NCI-H2107 (cell line): ENCODE results near the gene BANF2.
A peak's percentile ranks its signal among the peaks of the same experiment; 100 is the strongest.

Experiments used
- DNase-seq: peaks from one replicate; lab custom pipeline; 2025; lab: John Stamatoyannopoulos, UW

The BANF2 gene

GRCh38 chr20:17664025-17664633 lies 35.6 kb upstream of the BANF2 start:
- no peak for DNase-seq

- DNase-seq = no peak
Measured at GRCh38 chr20:17665756-17666155, 34.0 kb upstream of the BANF2 start.

DNA sequence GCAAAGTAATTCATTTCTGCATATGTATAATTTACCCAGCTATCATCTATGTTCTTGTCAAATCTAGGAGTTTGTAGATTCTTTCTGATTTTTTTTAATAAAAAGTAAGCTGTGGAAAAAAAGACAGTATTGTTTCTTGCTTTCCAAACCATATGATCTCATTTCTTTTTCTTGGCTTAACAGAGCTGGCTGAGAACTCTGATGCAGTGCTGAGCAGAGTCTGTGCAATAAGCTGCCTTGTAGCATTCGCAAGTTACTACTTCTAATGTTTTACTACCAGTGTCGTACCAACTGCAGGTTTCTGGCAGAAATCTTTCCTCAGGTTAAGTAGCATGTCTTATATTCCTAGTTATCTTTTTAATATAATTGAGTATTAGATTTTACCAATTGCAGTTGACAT lies 33.3 kb upstream of the BANF2 start:
- DNase-seq = no peak

DNA sequence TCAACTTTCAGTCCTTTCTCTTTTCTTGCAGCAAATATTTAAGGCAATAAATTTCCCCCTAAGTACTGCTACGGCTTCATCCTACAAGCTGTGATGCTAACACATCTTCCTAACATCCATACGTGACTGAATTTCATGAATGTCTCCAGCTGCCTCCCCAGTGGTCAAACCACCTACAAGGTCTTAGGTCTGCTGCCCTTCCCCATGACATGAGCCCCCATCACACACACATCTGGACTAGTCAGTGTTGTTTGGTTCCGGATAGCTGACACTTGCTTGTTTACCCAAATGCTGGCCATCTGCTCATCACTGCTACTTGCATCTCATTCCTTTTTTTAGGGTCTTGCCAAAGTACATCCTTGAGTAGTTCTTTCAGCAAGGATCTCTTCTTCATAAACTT lies 32.3 kb upstream of the BANF2 start:
- no peak for DNase-seq

GRCh38 chr20:17668432-17668831 lies 31.3 kb upstream of the BANF2 start:
- DNase-seq = no peak

GRCh38 chr20:17669306-17669931 lies 30.3 kb upstream of the BANF2 start:
- DNase-seq = no peak

DNA sequence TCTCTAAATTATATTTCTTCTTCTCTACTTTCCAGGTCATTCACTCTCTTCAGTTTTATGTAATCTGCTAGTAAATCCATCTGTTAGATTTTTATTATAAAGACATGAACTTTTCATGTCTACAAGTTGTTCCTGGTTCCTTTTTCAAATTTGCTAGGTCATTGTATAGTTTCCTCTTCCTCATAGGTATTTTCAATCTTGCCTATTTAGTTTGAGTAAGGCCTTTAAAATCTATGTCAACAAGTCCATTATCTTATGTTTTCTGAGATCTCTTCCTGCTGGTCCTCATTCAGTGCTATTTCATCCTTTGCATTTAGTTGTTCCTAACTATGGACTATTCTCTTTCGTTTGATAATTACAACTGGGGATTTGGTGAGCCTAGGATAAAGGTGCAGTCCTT lies 28.8 kb upstream of the BANF2 start:
- no peak for DNase-seq

- DNase-seq = no peak
Measured at GRCh38 chr20:17671565-17671964, 28.2 kb upstream of the BANF2 start.

DNA sequence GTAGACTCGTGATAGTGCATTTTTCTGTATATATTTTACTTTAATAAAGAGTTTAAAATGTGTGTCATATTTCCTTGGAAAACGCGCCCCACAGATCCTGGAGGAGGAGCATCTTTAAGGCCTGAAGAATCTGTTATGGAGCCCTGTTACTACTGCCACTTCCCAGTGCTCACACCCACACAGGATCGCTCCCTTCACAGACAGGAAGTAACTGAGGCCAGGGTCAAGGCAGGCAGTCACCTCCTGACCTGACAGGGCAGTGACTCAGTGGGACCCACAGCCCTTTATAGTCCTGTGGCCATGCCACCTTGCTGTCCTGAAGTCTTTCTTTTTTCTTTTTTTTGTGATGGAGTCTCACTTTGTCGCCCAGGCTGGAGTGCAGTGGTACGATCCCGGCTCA lies 26.7 kb upstream of the BANF2 start:
- no peak for DNase-seq

GRCh38 chr20:17674722-17675518 lies 24.8 kb upstream of the BANF2 start:
- no peak for DNase-seq

DNA sequence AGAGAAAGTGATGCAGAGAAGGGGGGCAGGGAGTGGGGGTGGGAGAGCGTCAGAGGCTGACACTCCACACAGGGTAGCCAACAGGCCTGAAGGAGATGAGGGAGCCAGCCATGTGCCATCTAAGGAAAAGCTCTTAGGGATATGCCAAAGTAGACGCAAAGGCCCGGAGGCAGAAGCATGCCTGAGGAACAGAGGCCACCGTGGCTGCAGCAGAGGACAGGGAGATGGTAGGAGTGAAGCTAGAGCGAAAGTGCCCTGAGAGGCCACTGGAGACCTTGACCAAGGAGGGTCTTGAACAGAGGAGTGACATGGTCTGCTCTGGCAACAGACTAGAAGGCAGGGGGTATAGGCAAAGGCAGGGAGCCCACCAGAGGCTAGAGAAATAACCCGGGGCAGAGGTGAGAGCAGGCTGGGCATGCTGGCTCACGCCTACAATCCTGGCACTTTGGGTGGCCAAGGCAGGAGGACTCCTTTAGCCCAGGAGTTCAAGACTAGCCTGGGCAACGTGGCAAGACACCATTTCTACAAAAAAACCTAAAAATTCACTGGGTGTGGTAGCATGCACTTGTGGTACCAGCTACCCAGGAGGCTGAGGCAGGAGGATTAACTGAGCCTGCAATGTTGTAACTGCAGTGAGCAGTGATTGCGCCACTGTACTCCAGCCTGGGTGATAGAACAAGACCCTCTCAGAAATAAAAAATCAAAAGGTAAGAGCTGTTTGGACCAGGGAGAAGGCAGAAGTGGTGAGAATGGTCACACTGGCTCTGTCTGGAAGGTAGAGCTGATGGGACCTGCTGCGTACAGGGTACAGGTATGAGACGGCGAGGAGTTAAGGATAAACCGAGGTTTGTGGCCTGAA lies 24.0 kb upstream of the BANF2 start:
- no peak for DNase-seq

DNA sequence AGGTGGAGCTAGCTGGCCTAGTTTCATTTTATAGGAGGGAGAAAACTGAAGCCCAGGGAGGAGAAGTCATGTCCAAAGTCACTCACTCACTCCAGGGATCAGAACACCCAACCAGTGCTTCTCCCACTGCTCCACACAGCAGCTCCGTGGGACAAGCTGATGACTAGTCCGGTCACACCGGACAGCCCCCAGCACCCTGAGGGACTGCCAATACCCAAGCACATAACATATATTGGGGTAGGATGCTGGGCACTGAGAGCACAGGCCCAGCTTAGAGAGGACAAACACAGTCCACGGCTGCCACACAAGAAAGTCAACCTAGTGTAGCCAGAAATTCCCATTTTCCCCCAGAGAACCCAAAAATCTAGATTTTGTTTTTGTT lies 23.4 kb upstream of the BANF2 start:
- no peak for DNase-seq

DNA sequence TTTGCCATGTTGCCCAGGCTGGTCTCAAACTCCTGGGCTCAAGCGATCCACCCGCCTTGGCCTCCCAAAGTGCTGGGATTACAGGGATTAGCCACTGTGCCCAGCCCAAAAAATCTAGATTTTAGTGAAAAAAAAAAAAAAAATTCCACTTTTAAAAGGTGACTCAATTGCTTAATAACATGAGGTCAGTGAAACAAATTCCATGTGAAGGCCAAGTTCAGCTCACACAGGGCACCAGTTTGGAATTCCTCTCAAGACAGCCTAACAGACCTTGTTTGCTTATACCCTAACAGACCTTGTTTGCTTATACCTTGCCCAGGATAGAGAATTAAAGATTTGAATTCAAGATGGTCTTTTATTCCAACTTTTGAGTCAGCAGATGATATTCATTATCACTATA lies 22.8 kb upstream of the BANF2 start:
- DNase-seq = no peak

- DNase-seq = no peak
Measured at GRCh38 chr20:17678295-17678694, 21.5 kb upstream of the BANF2 start.

- DNase-seq = no peak
Measured at GRCh38 chr20:17678886-17679285, 20.9 kb upstream of the BANF2 start.

DNA sequence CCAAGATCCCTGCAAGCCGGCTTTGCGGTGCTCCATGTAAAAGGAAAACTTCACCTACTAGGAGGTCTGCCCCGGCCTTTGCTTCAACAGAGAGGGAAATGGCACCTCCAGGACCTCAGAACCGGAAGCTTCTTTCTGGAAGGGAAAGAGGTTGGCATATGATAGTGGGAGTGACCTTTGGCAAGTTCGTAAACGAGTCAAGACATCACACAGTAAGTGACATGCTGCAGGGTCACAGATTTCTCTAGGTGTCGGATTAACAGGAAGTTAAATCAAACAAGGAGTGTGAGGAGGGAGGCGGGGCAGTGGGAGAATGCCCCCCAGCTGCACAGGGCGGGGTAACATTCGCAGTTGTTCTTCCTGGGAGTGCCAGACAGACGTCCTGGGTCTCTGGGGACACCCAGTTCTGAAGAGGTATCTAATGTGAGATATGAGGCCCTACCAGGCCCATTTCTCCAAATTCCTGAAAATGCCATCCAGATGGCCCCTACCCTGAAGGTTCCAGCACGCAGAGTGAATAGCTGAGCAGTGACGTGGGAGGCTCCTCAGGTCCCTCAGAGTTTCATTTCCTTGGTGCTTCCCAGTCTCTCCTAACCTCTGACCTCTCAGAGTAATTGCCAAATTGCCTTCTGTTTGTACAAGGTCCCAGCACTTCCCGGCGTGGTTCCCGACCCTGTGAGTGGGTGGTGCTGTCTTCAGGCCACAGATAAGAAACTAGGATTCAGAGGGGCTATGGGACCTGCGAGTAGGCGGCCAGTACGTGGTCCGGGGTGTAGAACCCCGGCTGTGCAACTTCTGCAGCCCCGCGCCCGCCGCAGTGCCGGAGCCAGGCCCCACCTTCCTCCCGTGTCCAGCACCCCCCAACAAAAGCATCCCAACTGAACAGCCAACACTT lies 19.6 kb upstream of the BANF2 start:
- DNase-seq = no peak

DNA sequence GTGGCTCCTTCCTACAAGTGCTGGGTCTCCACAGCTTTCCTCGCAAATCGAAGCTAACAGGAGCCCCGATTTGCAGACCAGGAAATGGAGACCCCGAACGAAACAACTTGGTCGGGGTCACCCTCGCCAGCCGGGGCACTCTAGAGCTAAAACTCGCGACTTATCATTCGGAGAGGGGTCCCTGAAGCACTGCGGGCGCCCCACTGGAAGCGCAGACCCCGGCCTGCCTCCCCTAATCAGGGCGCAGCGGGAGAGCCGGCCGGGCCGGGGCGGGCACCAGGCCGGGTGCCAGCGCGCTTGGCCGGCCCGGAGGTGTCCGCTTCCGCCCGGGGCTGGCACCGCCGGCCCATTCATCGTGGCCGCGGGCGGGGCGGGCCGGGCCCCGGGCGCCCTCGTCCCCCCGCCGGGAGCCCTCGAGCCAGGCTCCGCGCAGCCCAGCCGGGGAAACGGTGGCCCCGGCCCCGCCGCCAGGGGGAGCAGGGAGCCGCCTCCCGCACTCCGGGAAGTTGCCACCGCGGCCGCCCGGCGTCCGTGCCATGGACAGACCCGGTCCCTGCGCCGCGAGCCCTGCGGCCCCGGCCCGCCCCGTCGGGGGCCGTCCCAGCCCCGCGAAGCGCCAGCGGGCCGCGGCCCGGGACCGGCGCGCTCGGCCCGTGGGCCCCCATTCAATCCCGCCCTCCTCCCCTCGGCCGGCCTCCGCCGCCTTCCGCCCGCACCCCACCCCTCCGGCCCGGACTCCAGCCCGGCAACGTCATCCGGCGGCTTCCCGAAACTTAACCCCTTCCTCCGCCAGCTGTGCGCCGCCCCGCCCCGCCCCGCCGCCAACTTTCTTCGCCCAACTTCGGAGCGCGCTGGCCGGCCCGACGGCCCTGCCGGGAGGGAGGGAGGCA lies 18.7 kb upstream of the BANF2 start:
- peak; percentile 21 for DNase-seq

DNA sequence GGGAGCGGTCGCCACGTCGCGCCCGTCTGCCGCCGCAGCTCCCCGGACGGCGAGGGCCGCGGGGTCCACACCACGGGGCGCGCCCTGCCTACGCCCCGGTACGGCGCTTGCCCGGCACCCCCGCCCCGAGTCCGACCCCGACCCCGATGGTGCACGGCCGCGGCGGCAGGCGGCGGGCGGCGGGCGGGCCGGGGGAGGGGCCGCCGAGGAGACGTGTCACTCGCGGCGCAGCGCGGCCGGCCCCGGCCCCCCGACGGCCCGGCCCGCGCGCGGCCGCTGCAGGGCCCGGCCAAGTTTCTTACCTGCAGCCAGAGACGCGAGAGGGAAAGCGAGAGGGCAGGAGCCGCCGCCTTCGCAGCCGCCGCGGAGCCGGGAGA lies 18.1 kb upstream of the BANF2 start:
- DNase-seq = no peak

DNA sequence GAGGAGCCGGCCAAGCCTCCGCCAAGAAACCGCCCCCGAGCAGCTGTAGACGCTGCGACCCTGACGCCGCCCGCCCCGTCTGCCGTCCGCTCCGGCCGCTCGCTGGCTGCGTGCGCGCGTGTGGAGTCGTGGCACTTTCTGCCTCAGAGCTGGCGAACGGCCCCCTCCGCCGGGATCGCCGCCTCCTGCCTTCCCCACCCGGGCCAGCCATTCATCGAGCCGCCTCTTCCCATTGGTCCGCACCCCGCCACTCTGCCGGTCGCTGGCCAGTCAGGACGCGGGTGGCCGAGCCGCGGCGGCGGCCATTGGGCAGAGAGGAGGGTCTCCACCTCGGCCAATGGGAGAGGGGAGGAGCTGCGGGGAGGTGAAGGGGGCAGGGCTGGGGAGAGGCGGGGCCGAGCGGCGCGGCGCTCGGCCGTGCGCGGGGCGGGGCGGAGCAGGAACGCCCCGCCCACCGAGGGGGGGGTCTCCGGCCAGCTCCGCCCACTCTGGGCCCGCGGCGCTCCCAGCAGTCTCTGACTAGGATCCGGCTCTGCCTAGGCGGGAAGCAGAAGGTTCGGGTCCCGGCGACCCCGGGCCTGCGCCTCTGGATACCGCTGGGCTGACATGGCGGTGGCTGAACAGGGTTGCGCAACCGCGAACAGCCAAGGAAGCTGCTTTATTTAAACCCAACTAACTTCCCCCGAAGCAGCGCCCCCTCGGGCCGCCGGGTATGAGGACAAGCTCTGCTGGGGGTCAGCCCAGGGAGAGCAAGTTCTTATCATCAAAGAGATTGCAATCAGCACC lies 17.5 kb upstream of the BANF2 start, which contains the start of gene RRBP1:
Gene RRBP1 (minus strand): TSS at position 140 of the 786 bp plus-strand sequence. CDS start 21,735 bp downstream, outside the sequence.
- DNase-seq = peak; percentile 63

DNA sequence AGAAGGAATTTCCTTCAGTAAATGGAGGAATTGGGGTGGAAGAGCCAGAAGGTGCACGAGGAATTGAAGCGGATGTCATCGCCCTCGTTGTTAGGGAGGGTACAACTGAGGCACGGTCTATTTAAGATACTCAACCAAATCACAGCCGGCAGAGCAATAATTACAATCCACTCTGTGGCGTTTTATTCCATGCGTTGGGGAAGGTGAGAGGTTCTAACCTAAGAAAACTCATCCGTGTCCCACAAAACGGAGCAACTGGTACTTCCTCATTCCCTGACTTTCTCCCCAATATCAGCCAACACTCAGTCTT lies 16.9 kb upstream of the BANF2 start:
- DNase-seq = no peak
